GM21515 (cell line): ENCODE data around the gene ERC1.
"Not testable (repeated sequence)": the region's sequence is repeated elsewhere in the genome, so short reads cannot be mapped to it uniquely, and the experiment has no call there.

ENCODE experiments used
- ATAC-seq: cut with Tn5 transposase; IDR thresholded peaks from one replicate; pipeline ENCODE4 v1.9.1; 2021; ENCODE audit not compliant: unreplicated experiment

ERC1 gene

GRCh38 chr12:1182069-1182468, 191.0 kb downstream of the ERC1 start:
- ATAC-seq = no peak

GRCh38 chr12:1184402-1184801, 193.4 kb downstream of the ERC1 start:
- no peak for ATAC-seq

GRCh38 chr12:1185460-1186182, 194.6 kb downstream of the ERC1 start:
- ATAC-seq = no peak

- no peak for ATAC-seq
Measured at GRCh38 chr12:1186298-1186697, 195.3 kb downstream of the ERC1 start.

GRCh38 chr12:1188016-1188415, 197.0 kb downstream of the ERC1 start:
- ATAC-seq = no peak

GRCh38 chr12:1189163-1189562, 198.1 kb downstream of the ERC1 start:
- no peak for ATAC-seq

GRCh38 chr12:1195513-1195912, 204.5 kb downstream of the ERC1 start:
- no peak for ATAC-seq

GRCh38 chr12:1197264-1198018, 206.4 kb downstream of the ERC1 start:
- no peak for ATAC-seq

- ATAC-seq = not testable (repeated sequence)
Measured at GRCh38 chr12:1198854-1199253, 207.8 kb downstream of the ERC1 start.

- ATAC-seq = no peak
Measured at GRCh38 chr12:1199700-1200099, 208.7 kb downstream of the ERC1 start.

- no peak for ATAC-seq
Measured at GRCh38 chr12:1201030-1201429, 210.0 kb downstream of the ERC1 start.

- ATAC-seq = no peak
Measured at GRCh38 chr12:1201886-1202285, 210.9 kb downstream of the ERC1 start.

GRCh38 chr12:1203735-1204019, 212.7 kb downstream of the ERC1 start:
- no peak for ATAC-seq

GRCh38 chr12:1204581-1205121, 213.6 kb downstream of the ERC1 start:
- peak; percentile 89 for ATAC-seq

- no peak for ATAC-seq
Measured at GRCh38 chr12:1205512-1206060, 214.6 kb downstream of the ERC1 start.

- ATAC-seq = no peak
Measured at GRCh38 chr12:1206118-1206734, 215.2 kb downstream of the ERC1 start.

- no peak for ATAC-seq
Measured at GRCh38 chr12:1207276-1207675, 216.3 kb downstream of the ERC1 start.

GRCh38 chr12:1208719-1209118, 217.7 kb downstream of the ERC1 start:
- ATAC-seq = not testable (repeated sequence)

GRCh38 chr12:1212526-1212925, 221.5 kb downstream of the ERC1 start:
- ATAC-seq = no peak

GRCh38 chr12:1213205-1213604, 222.2 kb downstream of the ERC1 start:
- no peak for ATAC-seq

- ATAC-seq = no peak
Measured at GRCh38 chr12:1213618-1214205, 222.7 kb downstream of the ERC1 start.
